ENCODE results near the gene GREB1L.

Gene GREB1L

DNA sequence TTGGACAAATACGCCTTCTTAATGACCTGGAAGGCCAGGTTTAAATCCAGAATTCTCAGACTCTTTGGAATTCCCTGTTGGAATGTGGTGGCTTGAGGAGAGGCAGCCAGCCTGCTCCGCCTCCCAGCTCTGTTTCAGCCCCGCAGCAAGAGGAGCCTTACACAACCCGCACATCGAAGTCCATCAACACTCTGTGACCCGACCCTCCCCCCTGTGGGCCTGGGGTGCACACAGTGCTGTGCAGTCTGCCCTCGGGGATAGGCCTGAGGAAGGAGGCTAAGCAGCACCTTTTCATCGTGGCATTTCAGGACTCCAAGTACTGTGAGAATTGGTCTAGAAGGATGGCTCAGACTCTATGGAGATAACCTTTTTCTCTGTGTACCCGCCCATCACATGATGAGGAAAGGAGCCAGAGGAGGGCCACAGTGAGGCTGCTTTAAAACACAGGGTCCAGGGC is 73.7 kb downstream of the GREB1L start:
- H3K27ac ChIP-seq: no peak overlapping the region
- DNase-seq: no peak
- TF ChIP-seq, protein P1, sequence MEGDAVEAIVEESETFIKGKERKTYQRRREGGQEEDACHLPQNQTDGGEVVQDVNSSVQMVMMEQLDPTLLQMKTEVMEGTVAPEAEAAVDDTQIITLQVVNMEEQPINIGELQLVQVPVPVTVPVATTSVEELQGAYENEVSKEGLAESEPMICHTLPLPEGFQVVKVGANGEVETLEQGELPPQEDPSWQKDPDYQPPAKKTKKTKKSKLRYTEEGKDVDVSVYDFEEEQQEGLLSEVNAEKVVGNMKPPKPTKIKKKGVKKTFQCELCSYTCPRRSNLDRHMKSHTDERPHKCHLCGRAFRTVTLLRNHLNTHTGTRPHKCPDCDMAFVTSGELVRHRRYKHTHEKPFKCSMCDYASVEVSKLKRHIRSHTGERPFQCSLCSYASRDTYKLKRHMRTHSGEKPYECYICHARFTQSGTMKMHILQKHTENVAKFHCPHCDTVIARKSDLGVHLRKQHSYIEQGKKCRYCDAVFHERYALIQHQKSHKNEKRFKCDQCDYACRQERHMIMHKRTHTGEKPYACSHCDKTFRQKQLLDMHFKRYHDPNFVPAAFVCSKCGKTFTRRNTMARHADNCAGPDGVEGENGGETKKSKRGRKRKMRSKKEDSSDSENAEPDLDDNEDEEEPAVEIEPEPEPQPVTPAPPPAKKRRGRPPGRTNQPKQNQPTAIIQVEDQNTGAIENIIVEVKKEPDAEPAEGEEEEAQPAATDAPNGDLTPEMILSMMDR (IDR thresholded peaks at IDR 0.05; ENCODE audit: low read depth, low read length): no peak
- no peaks in the 10 kb centered on the region for H3K36me3 ChIP-seq
- H3K27me3 ChIP-seq (ENCODE audit: insufficient read depth, low read depth, severe bottlenecking): no peaks in the 10 kb centered on the region
- no peak overlapping the region for H3K4me3 ChIP-seq (ENCODE audit: low read depth, low read length)
- H3K9me3 ChIP-seq (ENCODE audit: severe bottlenecking): no peaks in the 10 kb centered on the region

DNA sequence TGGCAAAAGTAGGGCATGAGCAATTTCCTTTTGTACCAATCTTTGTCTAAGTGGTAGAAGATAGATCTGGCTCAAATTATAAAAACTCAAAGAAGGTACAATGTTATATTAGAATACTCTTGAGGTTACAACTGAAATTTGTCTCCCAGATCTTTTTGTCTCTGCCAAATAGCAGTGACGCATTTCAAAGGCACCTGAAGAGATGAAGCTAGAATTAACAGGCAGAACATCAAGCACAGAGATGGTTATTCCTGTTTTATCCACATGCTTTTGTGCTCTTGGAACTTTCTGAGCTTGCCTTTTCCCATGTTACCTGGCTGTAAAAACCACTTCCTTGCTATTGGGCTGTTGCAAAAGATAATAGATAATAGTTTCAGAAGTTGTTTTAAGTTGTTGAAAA is 74.3 kb downstream of the GREB1L start:
- H3K4me3 ChIP-seq (ENCODE audit: low read depth, low read length): no peak overlapping the region
- H3K27me3 ChIP-seq (ENCODE audit: insufficient read depth, low read depth, severe bottlenecking): no peaks in the 10 kb centered on the region
- no peak for DNase-seq
- TF ChIP-seq, protein P1 (IDR thresholded peaks at IDR 0.05; ENCODE audit: low read depth, low read length): no peak
- no peaks in the 10 kb centered on the region for H3K9me3 ChIP-seq (ENCODE audit: severe bottlenecking)
- no peaks in the 10 kb centered on the region for H3K36me3 ChIP-seq
- H3K27ac ChIP-seq: no peak overlapping the region

DNA sequence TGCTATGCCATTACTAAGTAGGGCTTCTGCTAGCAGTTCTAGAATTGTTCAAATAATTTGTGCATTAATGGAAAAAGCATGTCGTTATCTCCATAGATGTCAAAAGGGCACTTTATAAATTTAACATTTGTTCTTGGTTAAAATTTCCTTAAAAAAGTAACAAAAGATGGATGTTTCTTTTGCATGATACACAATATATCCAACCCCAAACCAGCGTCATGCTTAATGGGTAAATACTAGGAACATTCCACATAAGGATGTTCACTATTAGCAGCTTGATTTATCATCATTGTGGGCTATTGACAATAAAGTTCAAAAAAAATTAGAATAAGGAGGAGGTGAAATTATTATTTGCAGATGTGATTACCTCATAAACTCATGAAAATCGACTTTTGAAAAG is 79.7 kb downstream of the GREB1L start:
- Histone ChIP-seq H3K9me3 (ENCODE audit: severe bottlenecking) (no peaks in the 10 kb centered on the region), H3K4me3 (ENCODE audit: low read depth, low read length) (no peak overlapping the region), H3K27ac (no peak overlapping the region), H3K36me3 (no peaks in the 10 kb centered on the region), H3K27me3 (ENCODE audit: insufficient read depth, low read depth, severe bottlenecking) (no peaks in the 10 kb centered on the region)
- DNase-seq: no peak
- TF ChIP-seq, protein P1 (IDR thresholded peaks at IDR 0.05; ENCODE audit: low read depth, low read length): no peak

DNA sequence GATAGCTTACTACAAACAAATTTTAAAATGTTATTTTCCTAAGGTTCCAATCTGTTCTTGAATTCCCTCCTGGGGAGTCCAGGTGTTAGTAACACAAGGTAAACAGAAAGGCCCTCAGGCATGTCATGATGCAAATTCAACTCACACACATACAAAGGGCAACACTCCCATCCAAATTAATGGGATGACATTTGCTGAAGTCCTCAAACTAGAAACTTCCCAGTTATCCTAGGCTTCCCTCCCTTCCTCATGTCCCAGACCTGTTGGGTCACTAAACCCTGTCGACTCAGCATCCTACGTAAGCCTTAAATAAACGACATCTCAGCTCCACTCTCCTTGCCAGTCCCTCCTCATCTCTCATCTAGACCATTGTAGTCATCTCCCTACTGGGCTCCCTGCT is 85.1 kb downstream of the GREB1L start:
- Histone ChIP-seq H3K27ac (no peak overlapping the region), H3K4me3 (ENCODE audit: low read depth, low read length) (no peak overlapping the region), H3K36me3 (no peaks in the 10 kb centered on the region), H3K27me3 (ENCODE audit: insufficient read depth, low read depth, severe bottlenecking) (no peaks in the 10 kb centered on the region), H3K9me3 (ENCODE audit: severe bottlenecking) (no peaks in the 10 kb centered on the region)
- TF ChIP-seq, protein P1 (IDR thresholded peaks at IDR 0.05; ENCODE audit: low read depth, low read length): no peak
- no peak for DNase-seq

DNA sequence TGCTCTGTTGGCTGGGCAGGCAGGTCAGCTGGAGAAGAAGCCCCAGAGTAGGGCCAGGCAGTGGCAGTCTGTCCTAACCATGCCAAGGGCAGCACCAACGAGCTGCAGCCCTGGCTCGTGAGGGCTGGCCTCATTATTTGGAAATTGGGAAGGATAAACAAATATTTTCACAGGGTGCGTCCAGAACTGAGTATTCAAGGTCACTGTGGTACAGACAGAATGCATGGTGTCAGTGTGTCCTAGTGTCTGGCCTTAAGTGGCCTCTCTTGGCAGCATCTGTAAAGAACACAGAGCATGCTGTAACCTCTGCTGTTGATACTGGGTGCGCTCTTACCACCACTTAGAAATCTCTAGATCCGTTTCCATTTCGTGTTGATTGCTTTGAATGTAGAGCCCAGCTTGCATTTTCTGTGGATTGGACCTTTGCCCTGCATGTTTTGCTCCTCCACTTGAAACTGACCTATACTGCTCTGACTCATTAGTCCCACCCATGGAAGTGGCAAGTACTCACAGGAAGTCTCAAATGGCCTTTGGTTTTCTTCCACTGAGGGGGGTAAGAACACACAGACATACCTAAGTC is 88.2 kb downstream of the GREB1L start:
- H3K9me3 ChIP-seq (ENCODE audit: severe bottlenecking): no peaks in the 10 kb centered on the region
- TF ChIP-seq, protein P1 (IDR thresholded peaks at IDR 0.05; ENCODE audit: low read depth, low read length): no peak
- no peak for DNase-seq
- H3K4me3 ChIP-seq (ENCODE audit: low read depth, low read length): no peak overlapping the region
- H3K36me3 ChIP-seq: no peaks in the 10 kb centered on the region
- H3K27ac ChIP-seq: no peak overlapping the region
- no peaks in the 10 kb centered on the region for H3K27me3 ChIP-seq (ENCODE audit: insufficient read depth, low read depth, severe bottlenecking)

DNA sequence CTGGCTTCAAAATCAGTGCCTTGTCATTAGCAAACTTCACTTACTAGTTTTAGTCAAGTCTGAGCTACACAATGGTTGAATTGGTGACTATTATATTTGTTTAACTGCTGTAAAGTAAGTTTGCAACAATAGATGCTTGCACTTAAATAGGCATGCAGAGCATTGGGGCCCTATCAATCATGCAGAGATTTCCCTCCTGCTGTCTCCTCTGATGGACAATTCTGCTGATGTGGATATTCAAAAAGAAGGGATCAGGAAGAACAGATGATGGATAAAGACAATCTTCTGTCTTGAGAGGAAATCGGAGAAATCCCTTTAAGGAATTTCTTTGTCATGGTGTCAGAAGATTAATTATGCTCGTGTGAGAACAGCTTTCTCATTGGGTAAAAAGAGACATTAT is 89.0 kb downstream of the GREB1L start:
- no peak for DNase-seq
- no peaks in the 10 kb centered on the region for H3K36me3 ChIP-seq
- TF ChIP-seq, protein P1 (IDR thresholded peaks at IDR 0.05; ENCODE audit: low read depth, low read length): no peak
- no peak overlapping the region for H3K27ac ChIP-seq
- H3K4me3 ChIP-seq (ENCODE audit: low read depth, low read length): no peak overlapping the region
- H3K27me3 ChIP-seq (ENCODE audit: insufficient read depth, low read depth, severe bottlenecking): no peaks in the 10 kb centered on the region
- no peaks in the 10 kb centered on the region for H3K9me3 ChIP-seq (ENCODE audit: severe bottlenecking)
